Tibial nerve (tissue), 4 donors: ENCODE data around the gene TFEB. TPM values are rescaled to one million over a fixed set of nuclear protein-coding genes. Genes with fewer than 3 reads are reported as not detected.

Source experiments
- DNase-seq, 2 donors: peaks; one replicate each; pipeline ENCODE4 v3.0.0-alpha.2; 2019; ENCODE audit warnings: low spot score in 2 of 2
- H3K27ac ChIP-seq, 4 donors: fragments of 200-600 bp; sonication (generic) in 3 of 4; one replicate each; pipeline ENCODE4 v1.5.1; 2017 to 2019; ENCODE audit warnings: mild to moderate bottlenecking in 1 of 4
- H3K27me3 ChIP-seq, 2 donors: fragments of 200-600 bp; sonication (generic) in 1 of 2; one replicate each; pipeline versions ENCODE4 v1.5.1 to v1.6.0; 2017 to 2019
- H3K36me3 ChIP-seq, 3 donors: fragments of 200-600 bp; sonication (generic); one replicate each; pipeline ENCODE4 v1.5.1; 2018 to 2019
- H3K4me1 ChIP-seq, 4 donors: fragments of 200-600 bp; sonication (generic) in 3 of 4; one replicate each; pipeline ENCODE4 v1.5.1; 2017 to 2019
- H3K4me3 ChIP-seq, 4 donors: fragments of 200-600 bp; sonication (generic) in 3 of 4; one replicate each; pipeline ENCODE4 v1.5.1; 2017 to 2019; ENCODE audit warnings: mild to moderate bottlenecking in 1 of 4, moderate library complexity in 1 of 4
- H3K9me3 ChIP-seq, 4 donors: fragments of 200-600 bp; sonication (generic) in 3 of 4; one replicate each; pipeline ENCODE4 v1.5.1; 2017 to 2019
- EP300 ChIP-seq, 2 donors: sonication (generic); formaldehyde crosslinking; IDR thresholded peaks; one replicate each; pipeline ENCODE4 v1.6.1; 2017; ENCODE audit warnings: antibody characterized with exemption in 2 of 2, mild to moderate bottlenecking in 1 of 2
- POLR2A ChIP-seq, 2 donors: fragments of 450-650 bp; IDR thresholded peaks; one replicate each; pipeline ENCODE4 v1.6.1; 2017; ENCODE audit warnings: antibody characterized with exemption in 2 of 2, mild to moderate bottlenecking in 2 of 2, moderate library complexity in 2 of 2
- WGBS, 2 donors: methylation state at CpG; one replicate each; pipeline ENCODE4 v1.1.5; 2018; 5-methylcytosine and 5-hydroxymethylcytosine counted together
- total RNA-seq, 4 donors: library from RNA; depleted of rRNA; stranded (reverse); fragments of >200 nt; gene quantifications; one replicate each; pipeline ENCODE4 v1.1.0, GENCODE V29; 2016
- TF ChIP-seq, protein P1 (sequence below), 5 experiments: fragments of 200-600 bp in 3 of 5; fragments of 450-650 bp in 2 of 5; sonication (generic) in 3 of 5; IDR thresholded peaks; one replicate each; pipeline ENCODE4 v1.5.1; 2016 to 2019; ENCODE audit warnings: antibody characterized with exemption in 5 of 5, mild to moderate bottlenecking in 3 of 5, moderate library complexity in 2 of 5

TFEB gene
- total RNA-seq, 4 donors from 2014 or later = 19.2 to 28.8 (median 20.6) TPM

DNA sequence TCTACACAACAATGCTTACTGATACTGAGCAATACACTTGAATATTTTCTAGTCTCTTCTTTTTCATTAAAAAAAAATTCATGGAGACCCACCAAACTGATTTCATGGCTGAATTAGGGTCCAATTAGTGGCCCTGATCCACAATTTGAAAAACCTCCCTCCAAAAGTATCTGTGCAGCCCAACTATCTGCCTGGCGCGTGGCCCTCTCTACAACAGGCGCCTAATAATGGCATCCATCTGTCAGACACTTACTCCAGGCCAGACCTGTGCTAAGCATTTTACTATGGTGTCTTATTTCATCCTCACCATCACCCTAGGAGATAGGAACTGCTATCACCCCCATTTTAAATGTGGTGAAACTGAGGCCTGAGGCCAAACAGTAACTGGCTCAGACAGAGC lies 14.0 kb downstream of the TFEB start:
- no peak overlapping the region for H3K4me3 ChIP-seq
- no peak overlapping the region for H3K27ac ChIP-seq
- H3K36me3 ChIP-seq = no peaks in the 10 kb centered on the region
- H3K9me3 ChIP-seq = no peaks in the 10 kb centered on the region
- 96 to 99% methylated on average over 3 of the region's 3 CpGs for WGBS, 2 donors
- H3K27me3 ChIP-seq = no peaks in the 10 kb centered on the region
- DNase-seq = no peak
- H3K4me1 ChIP-seq = peaks cover 0 to 89% (median 49%) of the 10 kb centered on the region in 4 donors
- TF ChIP-seq EP300 (IDR thresholded peaks at IDR 0.05) = no peak
- TF ChIP-seq, protein P1, sequence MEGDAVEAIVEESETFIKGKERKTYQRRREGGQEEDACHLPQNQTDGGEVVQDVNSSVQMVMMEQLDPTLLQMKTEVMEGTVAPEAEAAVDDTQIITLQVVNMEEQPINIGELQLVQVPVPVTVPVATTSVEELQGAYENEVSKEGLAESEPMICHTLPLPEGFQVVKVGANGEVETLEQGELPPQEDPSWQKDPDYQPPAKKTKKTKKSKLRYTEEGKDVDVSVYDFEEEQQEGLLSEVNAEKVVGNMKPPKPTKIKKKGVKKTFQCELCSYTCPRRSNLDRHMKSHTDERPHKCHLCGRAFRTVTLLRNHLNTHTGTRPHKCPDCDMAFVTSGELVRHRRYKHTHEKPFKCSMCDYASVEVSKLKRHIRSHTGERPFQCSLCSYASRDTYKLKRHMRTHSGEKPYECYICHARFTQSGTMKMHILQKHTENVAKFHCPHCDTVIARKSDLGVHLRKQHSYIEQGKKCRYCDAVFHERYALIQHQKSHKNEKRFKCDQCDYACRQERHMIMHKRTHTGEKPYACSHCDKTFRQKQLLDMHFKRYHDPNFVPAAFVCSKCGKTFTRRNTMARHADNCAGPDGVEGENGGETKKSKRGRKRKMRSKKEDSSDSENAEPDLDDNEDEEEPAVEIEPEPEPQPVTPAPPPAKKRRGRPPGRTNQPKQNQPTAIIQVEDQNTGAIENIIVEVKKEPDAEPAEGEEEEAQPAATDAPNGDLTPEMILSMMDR (IDR thresholded peaks at IDR 0.05) = no peak
- TF ChIP-seq POLR2A (IDR thresholded peaks at IDR 0.05) = no peak

DNA sequence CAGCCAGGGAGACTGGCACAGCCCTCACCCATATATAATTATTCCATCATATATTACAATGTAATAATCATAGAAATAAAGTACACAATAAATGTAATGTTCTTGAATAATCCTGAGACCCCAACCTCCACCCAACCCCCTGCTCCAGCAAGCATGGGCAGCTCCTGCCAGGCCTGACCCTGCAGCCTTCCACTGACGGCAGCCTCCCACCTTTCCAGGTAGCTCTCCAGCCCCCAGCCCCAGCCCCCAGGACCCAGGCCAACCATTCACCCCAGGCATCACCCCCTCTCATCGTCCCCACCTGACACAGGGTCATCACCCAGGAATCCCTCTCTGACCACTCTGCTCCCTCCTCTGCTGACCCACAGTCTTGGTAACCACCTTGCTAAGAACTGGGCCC lies 14.6 kb downstream of the TFEB start:
- Histone ChIP-seq H3K27me3 (no peaks in the 10 kb centered on the region), H3K9me3 (no peaks in the 10 kb centered on the region), H3K4me1 (peaks cover 0 to 93% (median 51%) of the 10 kb centered on the region in 4 donors), H3K36me3 (no peaks in the 10 kb centered on the region), H3K27ac (no peak overlapping the region), H3K4me3 (no peak overlapping the region)
- no peak for TF ChIP-seq EP300 (IDR thresholded peaks at IDR 0.05)
- TF ChIP-seq, protein P1 (IDR thresholded peaks at IDR 0.05) = no peak
- TF ChIP-seq POLR2A (IDR thresholded peaks at IDR 0.05) = no peak
- 78 to 96% methylated on average over 2 of the region's 2 CpGs for WGBS, 2 donors
- DNase-seq = no peak

DNA sequence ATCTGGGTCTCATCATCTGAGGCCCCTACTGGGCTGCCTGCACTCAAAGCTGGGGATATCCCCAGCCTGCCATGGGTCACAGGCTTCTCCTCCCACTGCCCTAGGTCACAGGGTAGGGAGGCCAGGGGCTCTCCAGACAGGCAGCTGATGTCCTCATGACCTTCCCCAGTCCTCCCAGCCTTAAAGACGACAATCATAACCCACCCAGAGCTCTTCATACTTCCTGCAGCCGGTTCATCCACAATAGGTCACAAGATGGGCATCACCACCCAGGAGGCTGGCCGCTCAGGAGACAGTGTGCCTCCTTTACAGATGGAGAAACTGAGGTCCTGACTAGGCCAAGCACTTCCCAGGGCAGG lies 15.2 kb downstream of the TFEB start:
- 61% methylated on average over 3 of the region's 3 CpGs; no CpG with 5 or more reads in 1 of the 2 donors for WGBS, 2 donors
- TF ChIP-seq, protein P1 (IDR thresholded peaks at IDR 0.05) = no peak
- TF ChIP-seq EP300 (IDR thresholded peaks at IDR 0.05) (no peak), POLR2A (IDR thresholded peaks at IDR 0.05) (no peak)
- Histone ChIP-seq H3K27me3 (no peaks in the 10 kb centered on the region), H3K9me3 (no peaks in the 10 kb centered on the region), H3K36me3 (no peaks in the 10 kb centered on the region), H3K4me3 (no peak overlapping the region), H3K27ac (peak overlapping the region in 2 of 4 donors; percentile 42 to 47), H3K4me1 (peaks cover 0 to 88% (median 50%) of the 10 kb centered on the region in 4 donors)
- DNase-seq = no peak

DNA sequence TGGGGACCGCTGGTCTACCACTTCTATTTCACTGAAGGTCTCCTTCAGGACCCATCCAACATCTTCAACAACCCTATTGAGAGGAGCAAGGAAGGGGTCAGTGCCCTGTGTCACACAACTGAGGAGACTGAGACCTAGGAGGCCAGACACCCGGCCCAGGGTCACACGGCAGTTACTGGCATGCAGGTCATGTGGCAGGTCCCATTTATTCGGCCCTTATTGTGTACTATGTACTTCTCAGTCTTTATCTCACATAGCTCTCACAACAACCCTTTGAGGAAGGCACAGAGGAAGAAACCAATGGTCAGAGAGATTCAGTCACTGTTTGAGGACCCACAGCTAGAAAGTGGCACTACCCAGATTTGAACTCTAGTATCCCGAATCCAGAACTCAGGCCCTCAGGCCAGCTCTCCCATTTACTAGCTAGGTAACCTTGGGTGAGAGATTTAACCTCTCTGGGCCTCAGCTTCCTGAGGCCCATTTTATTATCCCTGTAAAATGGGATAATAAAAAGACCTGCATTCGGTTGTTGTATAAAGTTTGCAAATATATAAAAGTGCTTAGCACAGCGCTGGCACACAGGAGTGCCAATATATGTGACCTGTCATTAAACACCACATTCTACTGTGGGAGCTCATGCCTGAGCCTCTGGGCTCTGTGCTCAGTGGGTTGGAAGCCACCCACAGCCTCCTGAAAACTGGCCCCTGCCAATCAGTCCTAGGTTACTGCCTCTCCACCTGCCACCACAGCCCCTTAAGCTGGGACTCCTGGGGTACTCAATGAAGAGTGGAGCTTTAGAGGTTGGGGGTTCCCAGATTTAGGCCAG lies 15.8 kb downstream of the TFEB start:
- no peaks in the 10 kb centered on the region for H3K36me3 ChIP-seq
- H3K4me1 ChIP-seq = peaks cover 0 to 86% (median 47%) of the 10 kb centered on the region in 4 donors
- 61 to 69% methylated on average over 7 of the region's 7 CpGs for WGBS, 2 donors

DNA sequence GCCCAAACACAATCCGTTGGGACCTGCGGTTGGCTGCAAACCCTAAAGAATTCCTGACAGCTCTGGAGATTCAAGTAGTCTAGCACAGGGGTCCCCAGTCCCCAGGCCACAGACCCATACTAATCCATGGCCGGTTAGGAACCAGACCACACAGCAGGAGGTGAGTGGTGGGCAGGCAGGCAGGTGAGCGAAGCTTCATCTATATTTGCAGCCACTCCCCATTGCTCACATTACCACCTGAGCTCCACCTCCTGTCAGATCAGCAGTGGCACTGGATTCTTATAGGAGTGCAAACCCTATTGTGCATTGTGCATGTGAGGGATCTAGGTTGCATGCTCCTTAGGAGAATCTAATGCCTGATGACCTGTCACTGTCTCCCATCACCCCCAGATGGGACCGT lies 16.6 kb downstream of the TFEB start:
- no peak overlapping the region for H3K4me3 ChIP-seq
- no peaks in the 10 kb centered on the region for H3K36me3 ChIP-seq
- TF ChIP-seq, protein P1 (IDR thresholded peaks at IDR 0.05) = no peak
- TF ChIP-seq POLR2A (IDR thresholded peaks at IDR 0.05) (no peak), EP300 (IDR thresholded peaks at IDR 0.05) (no peak)
- H3K27me3 ChIP-seq = no peaks in the 10 kb centered on the region
- H3K4me1 ChIP-seq = peaks cover 0 to 86% (median 46%) of the 10 kb centered on the region in 4 donors
- H3K9me3 ChIP-seq = no peaks in the 10 kb centered on the region
- DNase-seq = no peak
- WGBS, 2 donors = 65 to 67% methylated on average over 4 to 5 of the region's 5 CpGs
- no peak overlapping the region for H3K27ac ChIP-seq

More for the DNA sequence above, 15.8 kb downstream of the TFEB start:
- TF ChIP-seq EP300 (IDR thresholded peaks at IDR 0.05) = no peak
- no peak for TF ChIP-seq POLR2A (IDR thresholded peaks at IDR 0.05)
- TF ChIP-seq, protein P1 (IDR thresholded peaks at IDR 0.05) = no peak
- H3K27ac ChIP-seq = peak overlapping the region in 2 of 4 donors; percentile 42 to 47
- no peak overlapping the region for H3K4me3 ChIP-seq
- H3K27me3 ChIP-seq = no peaks in the 10 kb centered on the region
- no peak for DNase-seq
- H3K9me3 ChIP-seq = no peaks in the 10 kb centered on the region
